ENCODE results near the gene PIGN.
"Not testable (repeated sequence)": the region's sequence is repeated elsewhere in the genome, so short reads cannot be mapped to it uniquely, and the experiment has no call there.

PIGN gene

GRCh38 chr18:62045316-62045715, 141.5 kb downstream of the PIGN start:
- Histone ChIP-seq H3K9ac (no peak overlapping the region), H3K27me3 (ENCODE audit: insufficient read depth, low read depth) (no peaks in the 10 kb centered on the region), H4K20me1 (ENCODE audit: insufficient read depth) (no peaks in the 10 kb centered on the region), H3K36me3 (ENCODE audit: insufficient read depth) (no peaks in the 10 kb centered on the region), H3K4me1 (ENCODE audit: low read depth, poor library complexity, severe bottlenecking) (no peaks in the 10 kb centered on the region), H2AFZ (ENCODE audit: low read depth) (no peak overlapping the region), H3K4me3 (IDR thresholded peaks at IDR 0.05; ENCODE audit: insufficient read depth, low read depth, low read length) (no peak overlapping the region), H3K4me2 (no peak overlapping the region), H3K27ac (no peak overlapping the region), H3K79me2 (ENCODE audit: insufficient read depth, low read depth) (no peaks in the 10 kb centered on the region)
- no peak for TF ChIP-seq CTCF (conservative IDR thresholded peaks at IDR 0.05; ENCODE audit: low read depth, low read length)

GRCh38 chr18:62044490-62045000, 142.3 kb downstream of the PIGN start:
- Histone ChIP-seq H3K27ac (no peak overlapping the region), H3K27me3 (ENCODE audit: insufficient read depth, low read depth) (no peaks in the 10 kb centered on the region), H3K4me3 (IDR thresholded peaks at IDR 0.05; ENCODE audit: insufficient read depth, low read depth, low read length) (no peak overlapping the region), H3K9ac (no peak overlapping the region), H3K36me3 (ENCODE audit: insufficient read depth) (no peaks in the 10 kb centered on the region), H2AFZ (ENCODE audit: low read depth) (no peak overlapping the region), H4K20me1 (ENCODE audit: insufficient read depth) (no peaks in the 10 kb centered on the region), H3K4me2 (no peak overlapping the region), H3K79me2 (ENCODE audit: insufficient read depth, low read depth) (no peaks in the 10 kb centered on the region), H3K4me1 (ENCODE audit: low read depth, poor library complexity, severe bottlenecking) (no peaks in the 10 kb centered on the region)
- no peak for TF ChIP-seq CTCF (conservative IDR thresholded peaks at IDR 0.05; ENCODE audit: low read depth, low read length)

GRCh38 chr18:62037989-62038778, 148.7 kb downstream of the PIGN start:
- H3K9ac ChIP-seq: no peak overlapping the region
- H3K4me1 ChIP-seq (ENCODE audit: low read depth, poor library complexity, severe bottlenecking): no peaks in the 10 kb centered on the region
- TF ChIP-seq CTCF (conservative IDR thresholded peaks at IDR 0.05; ENCODE audit: low read depth, low read length): no peak
- H3K27me3 ChIP-seq (ENCODE audit: insufficient read depth, low read depth): no peaks in the 10 kb centered on the region
- no peaks in the 10 kb centered on the region for H3K79me2 ChIP-seq (ENCODE audit: insufficient read depth, low read depth)
- H3K36me3 ChIP-seq (ENCODE audit: insufficient read depth): no peaks in the 10 kb centered on the region
- no peaks in the 10 kb centered on the region; the same call in 1 of the 2 replicates for H4K20me1 ChIP-seq (ENCODE audit: insufficient read depth)
- H3K4me2 ChIP-seq: no peak overlapping the region
- no peak overlapping the region for H2AFZ ChIP-seq (ENCODE audit: low read depth)
- no peak overlapping the region for H3K4me3 ChIP-seq (IDR thresholded peaks at IDR 0.05; ENCODE audit: insufficient read depth, low read depth, low read length)
- H3K27ac ChIP-seq: no peak overlapping the region

- H3K27ac ChIP-seq: no peak overlapping the region
- no peak for TF ChIP-seq CTCF (conservative IDR thresholded peaks at IDR 0.05; ENCODE audit: low read depth, low read length)
- no peaks in the 10 kb centered on the region for H3K4me1 ChIP-seq (ENCODE audit: low read depth, poor library complexity, severe bottlenecking)
- H3K9ac ChIP-seq: no peak overlapping the region
- no peaks in the 10 kb centered on the region for H3K79me2 ChIP-seq (ENCODE audit: insufficient read depth, low read depth)
- no peak overlapping the region for H2AFZ ChIP-seq (ENCODE audit: low read depth)
- no peaks in the 10 kb centered on the region for H3K27me3 ChIP-seq (ENCODE audit: insufficient read depth, low read depth)
- no peak overlapping the region for H3K4me2 ChIP-seq
- H3K36me3 ChIP-seq (ENCODE audit: insufficient read depth): no peaks in the 10 kb centered on the region
- H3K4me3 ChIP-seq (IDR thresholded peaks at IDR 0.05; ENCODE audit: insufficient read depth, low read depth, low read length): no peak overlapping the region
- H4K20me1 ChIP-seq (ENCODE audit: insufficient read depth): no peaks in the 10 kb centered on the region; the same call in 1 of the 2 replicates
These were observed 149.7 kb downstream of the PIGN start for GRCh38 chr18:62037012-62037742.

- H3K79me2 ChIP-seq (ENCODE audit: insufficient read depth, low read depth); H3K9ac ChIP-seq; H2AFZ ChIP-seq (ENCODE audit: low read depth); H3K4me1 ChIP-seq (ENCODE audit: low read depth, poor library complexity, severe bottlenecking); H3K27ac ChIP-seq; H4K20me1 ChIP-seq (ENCODE audit: insufficient read depth); H3K36me3 ChIP-seq (ENCODE audit: insufficient read depth); H3K27me3 ChIP-seq (ENCODE audit: insufficient read depth, low read depth); H3K4me2 ChIP-seq; H3K4me3 ChIP-seq (IDR thresholded peaks at IDR 0.05; ENCODE audit: insufficient read depth, low read depth, low read length): not testable (repeated sequence)
These were observed 152.6 kb downstream of the PIGN start for GRCh38 chr18:62034286-62034685.

All from KMS-11 (cell line).